Measurements from ENCODE around the gene PRR20G.

DNA sequence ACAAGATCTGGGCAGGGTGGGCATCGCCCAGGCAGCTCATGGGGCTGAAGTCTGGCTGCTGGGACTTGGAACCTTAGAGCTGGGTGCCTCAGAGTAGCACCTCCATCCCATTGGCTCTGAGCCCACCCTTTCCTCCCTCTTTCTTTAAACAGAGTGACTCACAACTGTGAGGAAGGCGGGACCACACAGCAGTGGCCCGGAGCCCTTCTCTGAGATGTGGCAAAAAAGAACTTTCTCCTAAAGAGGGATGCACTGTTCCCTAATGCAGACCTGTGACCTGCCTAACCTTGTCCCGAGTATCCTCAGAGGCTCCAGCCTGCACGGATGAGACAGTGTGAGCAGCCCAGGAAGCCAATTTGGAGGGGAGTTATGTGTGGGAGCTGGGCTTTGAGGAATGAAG is 23.6 kb downstream of the PRR20G start:
- TF ChIP-seq, protein P1, sequence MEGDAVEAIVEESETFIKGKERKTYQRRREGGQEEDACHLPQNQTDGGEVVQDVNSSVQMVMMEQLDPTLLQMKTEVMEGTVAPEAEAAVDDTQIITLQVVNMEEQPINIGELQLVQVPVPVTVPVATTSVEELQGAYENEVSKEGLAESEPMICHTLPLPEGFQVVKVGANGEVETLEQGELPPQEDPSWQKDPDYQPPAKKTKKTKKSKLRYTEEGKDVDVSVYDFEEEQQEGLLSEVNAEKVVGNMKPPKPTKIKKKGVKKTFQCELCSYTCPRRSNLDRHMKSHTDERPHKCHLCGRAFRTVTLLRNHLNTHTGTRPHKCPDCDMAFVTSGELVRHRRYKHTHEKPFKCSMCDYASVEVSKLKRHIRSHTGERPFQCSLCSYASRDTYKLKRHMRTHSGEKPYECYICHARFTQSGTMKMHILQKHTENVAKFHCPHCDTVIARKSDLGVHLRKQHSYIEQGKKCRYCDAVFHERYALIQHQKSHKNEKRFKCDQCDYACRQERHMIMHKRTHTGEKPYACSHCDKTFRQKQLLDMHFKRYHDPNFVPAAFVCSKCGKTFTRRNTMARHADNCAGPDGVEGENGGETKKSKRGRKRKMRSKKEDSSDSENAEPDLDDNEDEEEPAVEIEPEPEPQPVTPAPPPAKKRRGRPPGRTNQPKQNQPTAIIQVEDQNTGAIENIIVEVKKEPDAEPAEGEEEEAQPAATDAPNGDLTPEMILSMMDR (IDR thresholded peaks at IDR 0.05; ENCODE audit: low read depth, low read length), result no peak
- TF ChIP-seq POLR2A (IDR thresholded peaks at IDR 0.05; ENCODE audit: extremely low read depth, insufficient read length), result no peak

Measured in NB4 (cell line).